KMS-11 (cell line): Measurements from ENCODE around the gene PNPLA7.

Source experiments
- H2AFZ ChIP-seq: fragments of 200-600 bp; sonication (generic); 2 replicates; pipeline ENCODE4 v1.6.1; 2016; ENCODE audit warnings: antibody characterized with exemption, mixed run types, low read depth
- H3K27ac ChIP-seq: fragments of 200-600 bp; sonication (generic); 2 replicates; pipeline ENCODE4 v1.6.1; 2016; ENCODE audit warnings: mild to moderate bottlenecking, mixed run types
- H3K27me3 ChIP-seq: fragments of 200-600 bp; sonication (generic); 2 replicates; pipeline ENCODE4 v1.6.1; 2017; ENCODE audit warnings: mild to moderate bottlenecking, low read depth, mixed run types, moderate library complexity; ENCODE audit not compliant: insufficient read depth
- H3K36me3 ChIP-seq: fragments of 200-600 bp; sonication (generic); 2 replicates; pipeline ENCODE4 v1.6.1; 2017; ENCODE audit warnings: mild to moderate bottlenecking, mixed run types; ENCODE audit not compliant: insufficient read depth
- H3K4me1 ChIP-seq: fragments of 200-600 bp; sonication (generic); 2 replicates; pipeline ENCODE4 v1.6.1; 2016; ENCODE audit warnings: mild to moderate bottlenecking, low read depth, mixed run types; ENCODE audit not compliant: poor library complexity, severe bottlenecking
- H3K4me2 ChIP-seq: fragments of 200-600 bp; sonication (generic); 2 replicates; pipeline ENCODE4 v1.7.0; 2016; ENCODE audit warnings: mild to moderate bottlenecking, mixed run types
- H3K4me3 ChIP-seq: fragments of 200-600 bp; sonication (generic); IDR thresholded peaks from 2 replicates; pipeline ENCODE4 v1.6.1; 2017; ENCODE audit warnings: low read depth, low read length, mixed read lengths; ENCODE audit not compliant: insufficient read depth
- H3K79me2 ChIP-seq: fragments of 200-600 bp; sonication (generic); 2 replicates; pipeline ENCODE4 v1.6.1; 2016; ENCODE audit warnings: low read depth, mixed run types; ENCODE audit not compliant: insufficient read depth
- H3K9ac ChIP-seq: fragments of 200-600 bp; sonication (generic); 2 replicates; pipeline ENCODE4 v1.6.1; 2016; ENCODE audit warnings: mild to moderate bottlenecking, mixed run types
- H4K20me1 ChIP-seq: fragments of 200-600 bp; sonication (generic); 2 replicates; pipeline ENCODE4 v1.6.1; 2016; ENCODE audit warnings: mild to moderate bottlenecking, mixed run types; ENCODE audit not compliant: insufficient read depth
- CTCF ChIP-seq: fragments of 200-600 bp; sonication (generic); conservative IDR thresholded peaks from 2 replicates; pipeline ENCODE4 v1.6.1; 2017; ENCODE audit warnings: low read depth, mild to moderate bottlenecking, antibody characterized with exemption, low read length, moderate library complexity, mixed read lengths

The PNPLA7 gene

GRCh38 chr9:137459152-137459600 lies 91.0 kb downstream of the PNPLA7 start, which contains the start of gene NSMF:
Gene NSMF (minus strand): TSS chr9:137459334. CDS start chr9:137459102, 232 bp downstream.
- Histone ChIP-seq H3K9ac (peak within 1 kb of the TSS; percentile 71), H3K4me3 (no peak within 1 kb of the TSS), H3K27me3 (no peaks in the 10 kb centered on the region), H3K27ac (peak within 1 kb of the TSS; percentile 13), H3K79me2 (no peaks in the 10 kb centered on the region), H3K4me2 (peak within 1 kb of the TSS; percentile 78), H2AFZ (peak within 1 kb of the TSS; percentile 64), H4K20me1 (no peaks in the 10 kb centered on the region), H3K36me3 (no peaks in the 10 kb centered on the region), H3K4me1 (peaks cover 11% of the 10 kb centered on the region)
- no peak for TF ChIP-seq CTCF

- no peaks in the 10 kb centered on the region for H4K20me1 ChIP-seq
- H3K36me3 ChIP-seq: no peaks in the 10 kb centered on the region
- H3K4me2 ChIP-seq: peak overlapping the region; percentile 78
- H3K4me1 ChIP-seq: peaks cover 11% of the 10 kb centered on the region
- no peak overlapping the region for H3K4me3 ChIP-seq
- H3K79me2 ChIP-seq: no peaks in the 10 kb centered on the region
- no peak overlapping the region for H3K27ac ChIP-seq
- no peak overlapping the region for H2AFZ ChIP-seq
- TF ChIP-seq CTCF: no peak
- peak overlapping the region; percentile 71 for H3K9ac ChIP-seq
- H3K27me3 ChIP-seq: no peaks in the 10 kb centered on the region
These were observed 91.7 kb downstream of the PNPLA7 start for GRCh38 chr9:137458194-137459151.

GRCh38 chr9:137457406-137458193 lies 92.6 kb downstream of the PNPLA7 start:
- no peak overlapping the region for H2AFZ ChIP-seq
- peaks cover 7% of the 10 kb centered on the region for H3K4me1 ChIP-seq
- TF ChIP-seq CTCF: no peak
- H3K79me2 ChIP-seq: no peaks in the 10 kb centered on the region
- H4K20me1 ChIP-seq: no peaks in the 10 kb centered on the region
- H3K9ac ChIP-seq: no peak overlapping the region
- H3K4me3 ChIP-seq: no peak overlapping the region
- H3K4me2 ChIP-seq: peak overlapping the region; percentile 78; the same call in 1 of the 2 replicates
- H3K27me3 ChIP-seq: no peaks in the 10 kb centered on the region
- no peaks in the 10 kb centered on the region for H3K36me3 ChIP-seq
- H3K27ac ChIP-seq: no peak overlapping the region

- no peak overlapping the region for H3K4me2 ChIP-seq
- H3K36me3 ChIP-seq: no peaks in the 10 kb centered on the region
- H4K20me1 ChIP-seq: no peaks in the 10 kb centered on the region
- H3K79me2 ChIP-seq: no peaks in the 10 kb centered on the region
- peaks cover 7% of the 10 kb centered on the region for H3K4me1 ChIP-seq
- H3K27ac ChIP-seq: no peak overlapping the region
- no peaks in the 10 kb centered on the region for H3K27me3 ChIP-seq
- H3K9ac ChIP-seq: no peak overlapping the region
- no peak for TF ChIP-seq CTCF
- no peak overlapping the region for H3K4me3 ChIP-seq
- H2AFZ ChIP-seq: no peak overlapping the region
These were observed 93.3 kb downstream of the PNPLA7 start for GRCh38 chr9:137456864-137457405.
